ENCODE data around the gene SNRPA.

SNRPA gene

DNA sequence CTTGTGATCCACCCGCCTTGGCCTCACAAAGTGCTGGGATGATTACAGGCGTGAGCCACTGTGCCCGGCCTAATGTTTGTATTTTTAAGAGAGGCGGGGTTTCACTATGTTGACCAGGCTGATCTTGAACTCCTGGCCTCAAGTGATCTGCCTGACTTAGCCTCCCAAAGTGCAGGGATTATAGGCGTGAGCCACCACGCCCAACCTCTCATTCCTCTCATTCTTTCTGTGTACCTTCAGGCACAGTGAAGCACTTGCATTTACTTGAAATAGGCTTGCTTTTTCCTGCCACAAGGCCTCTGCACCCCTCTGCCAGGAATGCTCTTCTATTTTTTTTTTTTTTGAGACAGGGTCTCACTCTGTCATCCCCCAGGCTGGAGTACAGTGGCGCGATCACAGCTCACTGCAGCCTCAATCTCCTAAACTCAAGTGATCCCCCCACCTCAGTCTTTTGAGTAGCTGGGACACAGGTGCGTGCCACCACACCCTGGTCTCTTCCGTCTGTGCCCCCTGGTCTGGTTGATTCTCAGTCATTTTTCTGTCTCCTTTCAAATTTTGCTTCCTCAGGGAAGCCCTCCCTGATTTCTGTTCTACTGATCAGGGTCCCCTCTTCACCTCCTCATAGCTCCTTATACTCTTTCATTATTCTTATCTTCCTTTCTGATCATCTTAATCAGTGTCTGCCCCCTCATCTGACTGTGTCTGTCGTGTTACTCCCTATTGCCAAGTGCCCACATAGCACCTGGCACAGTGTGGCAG is 15.8 kb upstream of the SNRPA start:
- DNase-seq (ENCODE audit: low read depth): no peak
- H3K4me3 ChIP-seq (ENCODE audit: low read depth, low read length): no peak overlapping the region
- no peak for TF ChIP-seq CTCF (IDR thresholded peaks at IDR 0.05; ENCODE audit: low read depth, low read length, missing control alignments)

- no peak for DNase-seq (ENCODE audit: low read depth)
- no peak overlapping the region for H3K4me3 ChIP-seq (ENCODE audit: low read depth, low read length)
- TF ChIP-seq CTCF (IDR thresholded peaks at IDR 0.05; ENCODE audit: low read depth, low read length, missing control alignments): no peak
Measured at GRCh38 chr19:40736661-40737060, 14.3 kb upstream of the SNRPA start.

GRCh38 chr19:40737102-40737644 is 13.8 kb upstream of the SNRPA start:
- no peak for DNase-seq (ENCODE audit: low read depth)
- TF ChIP-seq CTCF (IDR thresholded peaks at IDR 0.05; ENCODE audit: low read depth, low read length, missing control alignments): no peak
- no peak overlapping the region for H3K4me3 ChIP-seq (ENCODE audit: low read depth, low read length)

DNA sequence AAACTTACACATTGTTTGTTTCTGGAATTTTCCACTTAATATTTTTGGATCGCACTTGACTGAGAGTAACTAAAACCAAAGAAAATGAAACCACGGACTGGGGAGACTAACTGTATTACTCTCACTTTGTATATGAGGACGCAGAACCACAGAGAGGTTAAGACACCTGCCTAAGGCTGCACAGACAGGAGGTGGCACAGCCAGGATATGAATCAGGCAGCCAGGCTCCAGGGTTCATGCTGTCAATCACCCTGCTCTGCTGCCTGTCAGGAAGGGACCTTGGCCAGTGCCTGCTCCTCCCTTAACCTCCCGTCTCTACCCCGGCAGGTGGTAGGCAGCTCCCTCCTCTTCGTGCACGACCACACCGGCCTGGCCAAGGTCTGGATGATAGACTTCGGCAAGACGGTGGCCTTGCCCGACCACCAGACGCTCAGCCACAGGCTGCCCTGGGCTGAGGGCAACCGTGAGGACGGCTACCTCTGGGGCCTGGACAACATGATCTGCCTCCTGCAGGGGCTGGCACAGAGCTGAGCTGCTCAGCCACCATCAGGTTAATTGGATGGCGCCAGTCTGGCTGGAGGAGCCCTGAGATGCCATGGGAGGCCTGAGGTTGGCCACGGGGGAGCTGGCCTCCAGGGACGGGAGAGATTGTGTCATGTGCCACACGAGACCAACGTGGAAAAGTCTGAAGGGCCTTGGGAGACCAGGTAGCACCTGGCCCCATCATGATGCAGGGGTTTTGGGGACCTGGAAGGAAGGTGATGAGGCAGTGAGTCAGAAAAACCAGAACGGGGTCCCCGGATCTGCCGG is 11.8 kb upstream of the SNRPA start:
- DNase-seq (ENCODE audit: low read depth): no peak
- H3K4me3 ChIP-seq (ENCODE audit: low read depth, low read length): no peak overlapping the region
- no peak for TF ChIP-seq CTCF (IDR thresholded peaks at IDR 0.05; ENCODE audit: low read depth, low read length, missing control alignments)

DNA sequence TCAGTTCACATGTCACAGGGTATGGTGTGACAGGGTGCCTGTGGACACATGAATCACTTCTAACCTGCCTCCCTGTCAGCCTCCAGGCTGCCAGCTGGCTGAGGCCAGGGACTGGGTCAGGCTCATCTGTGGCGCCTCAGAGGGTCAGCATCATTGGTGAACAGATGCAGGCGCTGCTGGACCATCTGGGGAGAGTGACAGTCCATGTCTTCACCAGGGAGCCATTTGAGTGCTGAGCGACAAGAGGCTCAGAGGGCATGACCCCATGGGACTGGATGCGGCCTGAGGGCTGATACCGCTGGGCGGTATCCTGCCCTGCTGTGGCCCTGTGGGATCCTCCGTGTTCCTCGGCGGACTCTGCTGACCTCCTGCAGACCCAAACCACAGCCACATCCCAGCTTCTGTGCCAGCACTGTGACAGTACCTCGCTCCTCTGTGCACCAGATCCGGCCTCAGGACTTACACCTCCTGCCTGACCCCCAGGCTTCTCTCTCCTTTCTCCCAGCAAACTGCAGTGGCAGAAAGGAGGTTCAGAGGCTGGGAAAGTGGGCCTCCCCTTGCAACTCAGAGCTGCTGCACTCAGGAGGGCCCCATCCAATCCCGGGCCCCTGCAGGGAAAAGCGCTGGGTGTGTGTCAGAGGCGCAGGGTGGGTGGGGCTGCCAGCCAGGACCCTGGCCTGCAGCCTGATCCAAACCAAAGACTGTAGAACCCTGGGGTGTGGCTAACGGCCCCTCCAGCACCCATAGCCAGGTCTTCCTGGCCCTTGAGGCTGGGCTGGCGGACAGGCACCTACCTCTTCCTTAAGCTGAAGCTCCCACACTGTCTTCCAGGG is 10.9 kb upstream of the SNRPA start:
- no peak for TF ChIP-seq CTCF (IDR thresholded peaks at IDR 0.05; ENCODE audit: low read depth, low read length, missing control alignments)
- no peak for DNase-seq (ENCODE audit: low read depth)
- H3K4me3 ChIP-seq (ENCODE audit: low read depth, low read length): no peak overlapping the region

DNA sequence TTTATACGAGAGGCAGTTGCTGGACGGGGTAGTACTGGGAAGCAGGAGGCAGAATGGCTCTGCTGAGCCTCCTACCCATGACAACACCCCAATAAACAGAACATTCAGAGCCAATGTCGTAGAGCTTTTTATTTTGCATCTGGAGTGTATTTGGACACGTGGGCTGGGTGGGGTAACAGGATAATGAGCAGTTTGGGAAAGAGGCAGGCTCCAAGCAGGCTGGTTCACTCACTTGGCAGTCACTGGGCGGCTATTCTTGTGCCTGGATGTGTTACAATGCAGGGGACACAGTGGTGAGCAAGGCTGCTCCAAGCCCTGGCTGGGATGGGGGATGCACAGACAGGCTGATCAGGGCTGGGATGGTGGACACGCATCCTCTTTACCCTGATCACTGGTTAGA is 10.3 kb upstream of the SNRPA start:
- H3K4me3 ChIP-seq (ENCODE audit: low read depth, low read length): no peak overlapping the region
- no peak for DNase-seq (ENCODE audit: low read depth)
- no peak for TF ChIP-seq CTCF (IDR thresholded peaks at IDR 0.05; ENCODE audit: low read depth, low read length, missing control alignments)

Measured in GM12864 (cell line).